ENCODE results near the gene MLPH.

GRCh38 chr2:237515621-237516275, 28.7 kb downstream of the MLPH start:
- no peak for TF ChIP-seq RFX5 (IDR thresholded peaks at IDR 0.05; ENCODE audit: low read depth, low read length)
- TF ChIP-seq CTCF (conservative IDR thresholded peaks at IDR 0.05; ENCODE audit: low read depth, low read length): no peak
- no peak for TF ChIP-seq FOS (IDR thresholded peaks at IDR 0.05; ENCODE audit: low read depth, low read length)
- TF ChIP-seq POLR2A (IDR thresholded peaks at IDR 0.05; ENCODE audit: low read depth, low read length): no peak
- TF ChIP-seq ELK1 (IDR thresholded peaks at IDR 0.05; ENCODE audit: borderline replicate concordance, low read depth, low read length): no peak
- TF ChIP-seq RAD21 (IDR thresholded peaks at IDR 0.05; ENCODE audit: low read length): no peak
- no peak for TF ChIP-seq BHLHE40 (IDR thresholded peaks at IDR 0.05; ENCODE audit: low read depth, low read length)
- TF ChIP-seq RCOR1 (IDR thresholded peaks at IDR 0.05; ENCODE audit: insufficient replicate concordance, low read length): no peak
- no peak for TF ChIP-seq USF2 (IDR thresholded peaks at IDR 0.05; ENCODE audit: low read depth, low read length)
- TF ChIP-seq CEBPB (IDR thresholded peaks at IDR 0.05; ENCODE audit: low read depth, low read length): no peak
- TF ChIP-seq MXI1 (IDR thresholded peaks at IDR 0.05; ENCODE audit: borderline replicate concordance, low read depth, low read length): no peak
- no peak for TF ChIP-seq CHD1 (IDR thresholded peaks at IDR 0.05; ENCODE audit: low read depth, low read length)

Measured in IMR-90 (cell line).